MM.1S (cell line): ENCODE results near the gene OSTM1.

Source experiments
- CTCF ChIP-seq: fragments of 300-600 bp; sonication (generic); IDR thresholded peaks from 2 replicates; pipeline ENCODE4 v1.5.1; 2016; ENCODE audit warnings: antibody characterized with exemption, low read length, mixed read lengths
- EZH2 ChIP-seq: fragments of 300-600 bp; sonication (generic); optimal IDR thresholded peaks from 2 replicates; pipeline ENCODE3; 2017; ENCODE audit warnings: low read depth, mild to moderate bottlenecking, antibody characterized with exemption, low read length, mixed read lengths
- EZH2phosphoT487 ChIP-seq: fragments of 300-600 bp; sonication (generic); IDR thresholded peaks from 2 replicates; pipeline ENCODE4 v1.6.1; 2018; ENCODE audit warnings: antibody characterized with exemption, low read length

- TF ChIP-seq CTCF = no peak
- no peak for TF ChIP-seq EZH2
- TF ChIP-seq EZH2phosphoT487 = no peak
Observed at GRCh38 chr6:108097882-108098281, 23.3 kb upstream of the OSTM1 start.
